Astrocyte (in vitro differentiated cells and primary cell): Measurements from ENCODE around the gene SLC25A31. TPM values are rescaled to one million over a fixed set of nuclear protein-coding genes. Genes with fewer than 3 reads are reported as not detected.

Source experiments
- DNase-seq: peaks from one replicate; pipeline ENCODE4 v3.0.0-alpha.2; 2010; ENCODE audit warnings: low read depth
- FAIRE-seq: peaks from 2 replicates; lab custom pipeline; 2011; peaks lifted over from hg19 to GRCh38; lab: Jason Lieb, UNC
- H2AFZ ChIP-seq: 2 replicates; pipeline ENCODE4 v1.6.0; 2012; ENCODE audit warnings: low read depth, low read length, inconsistent platforms
- H3K27ac ChIP-seq: 2 replicates; pipeline ENCODE4 v1.5.1; 2011; ENCODE audit warnings: low read depth, low read length, inconsistent platforms
- H3K27me3 ChIP-seq: 2 replicates; pipeline ENCODE4 v1.6.0; 2011; ENCODE audit warnings: low read length, inconsistent platforms; ENCODE audit not compliant: insufficient read depth
- H3K36me3 ChIP-seq: 2 replicates; pipeline ENCODE4 v1.5.1; 2011; ENCODE audit warnings: low read length, inconsistent platforms; ENCODE audit not compliant: insufficient read depth
- H3K4me1 ChIP-seq: 2 replicates; pipeline ENCODE4 v1.5.1; 2011; ENCODE audit warnings: low read length, inconsistent platforms; ENCODE audit not compliant: insufficient read depth
- H3K4me2 ChIP-seq: 2 replicates; pipeline ENCODE4 v1.6.0; 2012; ENCODE audit warnings: low read length, inconsistent platforms
- H3K4me3 ChIP-seq: 2 replicates; pipeline ENCODE4 v1.5.1; 2011; ENCODE audit warnings: low read depth, mild to moderate bottlenecking, low read length, inconsistent platforms; ENCODE audit not compliant: insufficient read depth
- H3K79me2 ChIP-seq: 2 replicates; pipeline ENCODE4 v1.6.0; 2012; ENCODE audit warnings: mild to moderate bottlenecking, low read length, inconsistent platforms; ENCODE audit not compliant: insufficient read depth
- H3K9ac ChIP-seq: 2 replicates; pipeline ENCODE4 v1.6.0; 2012; ENCODE audit warnings: mild to moderate bottlenecking, low read length, inconsistent platforms
- H3K9me3 ChIP-seq: 2 replicates; pipeline ENCODE4 v1.5.1; 2012; ENCODE audit warnings: low read depth, mild to moderate bottlenecking, low read length, inconsistent platforms; ENCODE audit not compliant: insufficient read depth
- H4K20me1 ChIP-seq: 2 replicates; pipeline ENCODE4 v1.6.0; 2012; ENCODE audit warnings: low read length, inconsistent platforms; ENCODE audit not compliant: insufficient read depth
- H3K27ac Mint-ChIP-seq: one replicate; pipeline ENCODE4 v1.8.0; 2021; ENCODE audit warnings: mild to moderate bottlenecking, mixed read lengths; ENCODE audit not compliant: unreplicated experiment
- H3K27me3 Mint-ChIP-seq: one replicate; pipeline ENCODE4 v1.8.0; 2021; ENCODE audit warnings: low read depth, mixed read lengths; ENCODE audit not compliant: unreplicated experiment
- H3K36me3 Mint-ChIP-seq: one replicate; pipeline ENCODE4 v1.8.0; 2021; ENCODE audit warnings: low read depth, mixed read lengths; ENCODE audit not compliant: unreplicated experiment
- H3K4me1 Mint-ChIP-seq: one replicate; pipeline ENCODE4 v1.8.0; 2021; ENCODE audit warnings: low read depth, mixed read lengths; ENCODE audit not compliant: unreplicated experiment
- H3K4me3 Mint-ChIP-seq: one replicate; pipeline ENCODE4 v1.8.0; 2021; ENCODE audit warnings: mild to moderate bottlenecking, moderate library complexity, mixed read lengths; ENCODE audit not compliant: unreplicated experiment
- H3K9me3 Mint-ChIP-seq: one replicate; pipeline ENCODE4 v1.8.0; 2021; ENCODE audit warnings: mild to moderate bottlenecking, mixed read lengths; ENCODE audit not compliant: unreplicated experiment
- EZH2 ChIP-seq: IDR thresholded peaks from 2 replicates; pipeline ENCODE4 v1.6.1; 2012; ENCODE audit warnings: mild to moderate bottlenecking, low read length, inconsistent platforms; ENCODE audit not compliant: insufficient read depth
- total RNA-seq: library from RNA; stranded (reverse); gene quantifications from 2 replicates; pipeline ENCODE4 v1.2.1, GENCODE V29; 2021
- TF ChIP-seq, protein P1 (sequence below): IDR thresholded peaks from 2 replicates; pipeline ENCODE4 v1.5.1; 2011; ENCODE audit warnings: low read depth, mild to moderate bottlenecking, inconsistent platforms, low read length, moderate library complexity; ENCODE audit not compliant: insufficient read depth

SLC25A31 gene
- total RNA-seq, 1 donor from 2014 or later = not detected

DNA sequence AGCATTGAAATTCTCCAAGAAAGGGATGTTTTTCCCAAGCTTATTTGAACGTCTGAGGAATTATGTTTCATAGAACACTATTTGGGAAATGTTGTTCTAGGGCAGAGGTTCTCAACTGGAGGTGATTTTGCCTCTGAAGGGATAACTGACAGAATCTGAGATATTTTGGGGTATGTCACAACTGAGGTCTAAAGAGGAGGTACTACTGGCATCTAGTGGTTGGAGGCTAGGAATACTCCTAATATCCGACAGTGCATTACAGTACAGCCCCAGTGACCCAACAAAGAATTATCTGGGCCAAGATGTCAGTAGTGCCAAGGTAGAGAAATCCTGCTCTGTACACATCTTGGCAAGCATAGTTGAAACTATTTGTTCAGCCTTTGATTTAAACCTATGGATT is 58.3 kb downstream of the SLC25A31 start:
- no peak overlapping the region for H3K27ac Mint-ChIP-seq
- FAIRE-seq (no peak), DNase-seq (no peak)

DNA sequence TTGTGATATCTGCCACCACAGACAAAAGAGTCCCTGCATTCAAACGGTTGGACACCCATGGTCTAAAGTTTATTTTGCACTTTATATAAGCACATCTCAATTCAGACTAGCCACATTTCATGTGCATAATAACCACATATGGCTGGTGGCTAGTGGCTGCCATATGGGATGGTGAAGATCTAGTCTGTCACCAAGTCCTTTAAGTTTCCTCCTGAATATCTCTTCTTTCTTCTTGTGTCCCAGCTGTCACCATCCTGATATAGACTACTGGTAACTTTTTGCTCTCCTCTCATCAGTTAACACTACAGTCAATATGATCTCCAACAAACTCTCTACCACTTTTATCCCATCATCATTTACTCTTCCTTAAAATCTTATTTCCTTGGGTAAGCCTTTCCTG is 61.2 kb downstream of the SLC25A31 start:
- Mint-ChIP-seq H3K27ac (no peak overlapping the region), H3K4me1 (no peaks in the 10 kb centered on the region), H3K27me3 (no peaks in the 10 kb centered on the region), H3K36me3 (no peaks in the 10 kb centered on the region), H3K9me3 (no peaks in the 10 kb centered on the region), H3K4me3 (no peak overlapping the region)
- Histone ChIP-seq H3K4me2 (no peak overlapping the region), H3K4me3 (no peak overlapping the region), H3K79me2 (no peaks in the 10 kb centered on the region), H3K9me3 (no peaks in the 10 kb centered on the region), H3K4me1 (no peaks in the 10 kb centered on the region), H2AFZ (no peak overlapping the region), H3K27ac (no peak overlapping the region), H3K9ac (no peak overlapping the region), H3K27me3 (no peaks in the 10 kb centered on the region), H4K20me1 (no peaks in the 10 kb centered on the region), H3K36me3 (no peaks in the 10 kb centered on the region)
- FAIRE-seq (peak; percentile 86), DNase-seq (no peak)
- TF ChIP-seq, protein P1, sequence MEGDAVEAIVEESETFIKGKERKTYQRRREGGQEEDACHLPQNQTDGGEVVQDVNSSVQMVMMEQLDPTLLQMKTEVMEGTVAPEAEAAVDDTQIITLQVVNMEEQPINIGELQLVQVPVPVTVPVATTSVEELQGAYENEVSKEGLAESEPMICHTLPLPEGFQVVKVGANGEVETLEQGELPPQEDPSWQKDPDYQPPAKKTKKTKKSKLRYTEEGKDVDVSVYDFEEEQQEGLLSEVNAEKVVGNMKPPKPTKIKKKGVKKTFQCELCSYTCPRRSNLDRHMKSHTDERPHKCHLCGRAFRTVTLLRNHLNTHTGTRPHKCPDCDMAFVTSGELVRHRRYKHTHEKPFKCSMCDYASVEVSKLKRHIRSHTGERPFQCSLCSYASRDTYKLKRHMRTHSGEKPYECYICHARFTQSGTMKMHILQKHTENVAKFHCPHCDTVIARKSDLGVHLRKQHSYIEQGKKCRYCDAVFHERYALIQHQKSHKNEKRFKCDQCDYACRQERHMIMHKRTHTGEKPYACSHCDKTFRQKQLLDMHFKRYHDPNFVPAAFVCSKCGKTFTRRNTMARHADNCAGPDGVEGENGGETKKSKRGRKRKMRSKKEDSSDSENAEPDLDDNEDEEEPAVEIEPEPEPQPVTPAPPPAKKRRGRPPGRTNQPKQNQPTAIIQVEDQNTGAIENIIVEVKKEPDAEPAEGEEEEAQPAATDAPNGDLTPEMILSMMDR = no peak
- TF ChIP-seq EZH2 = no peak

More for the DNA sequence above, 58.3 kb downstream of the SLC25A31 start:
- Histone ChIP-seq H3K9ac (no peak overlapping the region), H3K36me3 (no peaks in the 10 kb centered on the region), H3K27ac (no peak overlapping the region), H3K9me3 (no peaks in the 10 kb centered on the region), H3K27me3 (no peaks in the 10 kb centered on the region), H4K20me1 (no peaks in the 10 kb centered on the region), H3K79me2 (no peaks in the 10 kb centered on the region), H3K4me1 (no peaks in the 10 kb centered on the region), H3K4me3 (no peak overlapping the region), H2AFZ (no peak overlapping the region), H3K4me2 (no peak overlapping the region)
- Mint-ChIP-seq H3K9me3 (no peaks in the 10 kb centered on the region), H3K4me3 (no peak overlapping the region), H3K36me3 (no peaks in the 10 kb centered on the region), H3K4me1 (no peaks in the 10 kb centered on the region), H3K27me3 (no peaks in the 10 kb centered on the region)
- no peak for TF ChIP-seq EZH2
- TF ChIP-seq, protein P1 = no peak

DNA sequence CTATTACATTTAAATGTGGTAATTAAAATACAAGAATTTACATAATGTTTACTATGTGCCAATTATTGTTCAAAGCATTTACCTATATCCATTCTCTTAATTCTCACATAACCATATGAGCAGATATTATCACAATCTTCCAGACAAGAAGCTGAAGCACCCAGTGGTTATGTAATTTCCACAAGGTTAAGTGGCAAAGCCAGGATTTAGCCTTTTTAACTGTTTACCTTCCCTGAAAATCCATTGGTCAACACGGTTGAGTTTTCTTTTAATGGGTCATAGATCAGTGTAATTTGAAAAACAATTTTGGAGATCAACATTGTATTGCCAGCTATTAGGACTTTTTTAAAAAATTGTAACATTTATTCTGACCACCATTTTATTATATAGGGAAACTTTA is 63.3 kb downstream of the SLC25A31 start:
- TF ChIP-seq, protein P1 = no peak
- TF ChIP-seq EZH2 = no peak
- FAIRE-seq (no peak), DNase-seq (no peak)
- Mint-ChIP-seq H3K36me3 (no peaks in the 10 kb centered on the region), H3K27ac (no peak overlapping the region), H3K27me3 (no peaks in the 10 kb centered on the region), H3K9me3 (no peaks in the 10 kb centered on the region), H3K4me1 (no peaks in the 10 kb centered on the region), H3K4me3 (no peak overlapping the region)
- H3K27me3 ChIP-seq = no peaks in the 10 kb centered on the region
- H3K27ac ChIP-seq = no peak overlapping the region
- H3K4me3 ChIP-seq = no peak overlapping the region
- H2AFZ ChIP-seq = no peak overlapping the region
- H4K20me1 ChIP-seq = no peaks in the 10 kb centered on the region
- no peaks in the 10 kb centered on the region for H3K9me3 ChIP-seq
- H3K36me3 ChIP-seq = no peaks in the 10 kb centered on the region
- H3K9ac ChIP-seq = no peak overlapping the region
- no peak overlapping the region for H3K4me2 ChIP-seq
- no peaks in the 10 kb centered on the region for H3K4me1 ChIP-seq
- H3K79me2 ChIP-seq = no peaks in the 10 kb centered on the region
